SK-N-MC (cell line): ENCODE data around the gene ZNF595.

Source experiments
- EZH2 ChIP-seq: fragments of 200-600 bp; sonication (generic); IDR thresholded peaks from one replicate; pipeline ENCODE4 v1.6.1; 2017; ENCODE audit warnings: antibody characterized with exemption
- FOXP2 ChIP-seq: optimal IDR thresholded peaks from 2 replicates; pipeline ENCODE3; 2011; ENCODE audit warnings: mild to moderate bottlenecking, moderate library complexity; ENCODE audit not compliant: insufficient read depth; ENCODE audit errors: extremely low read length, control extremely low read depth

- no peak for TF ChIP-seq EZH2
- no peak for TF ChIP-seq FOXP2
Measured at GRCh38 chr4:114149-114548, 61.0 kb downstream of the ZNF595 start.
